KMS-11 (cell line): ENCODE data around the gene DISP2.

Source experiments
- H2AFZ ChIP-seq: fragments of 200-600 bp; sonication (generic); 2 replicates; pipeline ENCODE4 v1.6.1; 2016; ENCODE audit warnings: antibody characterized with exemption, mixed run types, low read depth
- H3K27ac ChIP-seq: fragments of 200-600 bp; sonication (generic); 2 replicates; pipeline ENCODE4 v1.6.1; 2016; ENCODE audit warnings: mild to moderate bottlenecking, mixed run types
- H3K27me3 ChIP-seq: fragments of 200-600 bp; sonication (generic); 2 replicates; pipeline ENCODE4 v1.6.1; 2017; ENCODE audit warnings: mild to moderate bottlenecking, low read depth, mixed run types, moderate library complexity; ENCODE audit not compliant: insufficient read depth
- H3K36me3 ChIP-seq: fragments of 200-600 bp; sonication (generic); 2 replicates; pipeline ENCODE4 v1.6.1; 2017; ENCODE audit warnings: mild to moderate bottlenecking, mixed run types; ENCODE audit not compliant: insufficient read depth
- H3K4me1 ChIP-seq: fragments of 200-600 bp; sonication (generic); 2 replicates; pipeline ENCODE4 v1.6.1; 2016; ENCODE audit warnings: mild to moderate bottlenecking, low read depth, mixed run types; ENCODE audit not compliant: poor library complexity, severe bottlenecking
- H3K4me2 ChIP-seq: fragments of 200-600 bp; sonication (generic); 2 replicates; pipeline ENCODE4 v1.7.0; 2016; ENCODE audit warnings: mild to moderate bottlenecking, mixed run types
- H3K4me3 ChIP-seq: fragments of 200-600 bp; sonication (generic); IDR thresholded peaks from 2 replicates; pipeline ENCODE4 v1.6.1; 2017; ENCODE audit warnings: low read depth, low read length, mixed read lengths; ENCODE audit not compliant: insufficient read depth
- H3K79me2 ChIP-seq: fragments of 200-600 bp; sonication (generic); 2 replicates; pipeline ENCODE4 v1.6.1; 2016; ENCODE audit warnings: low read depth, mixed run types; ENCODE audit not compliant: insufficient read depth
- H3K9ac ChIP-seq: fragments of 200-600 bp; sonication (generic); 2 replicates; pipeline ENCODE4 v1.6.1; 2016; ENCODE audit warnings: mild to moderate bottlenecking, mixed run types
- H4K20me1 ChIP-seq: fragments of 200-600 bp; sonication (generic); 2 replicates; pipeline ENCODE4 v1.6.1; 2016; ENCODE audit warnings: mild to moderate bottlenecking, mixed run types; ENCODE audit not compliant: insufficient read depth
- TF ChIP-seq, protein P1 (sequence below): fragments of 200-600 bp; sonication (generic); conservative IDR thresholded peaks from 2 replicates; pipeline ENCODE4 v1.6.1; 2017; ENCODE audit warnings: low read depth, mild to moderate bottlenecking, antibody characterized with exemption, low read length, moderate library complexity, mixed read lengths

The DISP2 gene

DNA sequence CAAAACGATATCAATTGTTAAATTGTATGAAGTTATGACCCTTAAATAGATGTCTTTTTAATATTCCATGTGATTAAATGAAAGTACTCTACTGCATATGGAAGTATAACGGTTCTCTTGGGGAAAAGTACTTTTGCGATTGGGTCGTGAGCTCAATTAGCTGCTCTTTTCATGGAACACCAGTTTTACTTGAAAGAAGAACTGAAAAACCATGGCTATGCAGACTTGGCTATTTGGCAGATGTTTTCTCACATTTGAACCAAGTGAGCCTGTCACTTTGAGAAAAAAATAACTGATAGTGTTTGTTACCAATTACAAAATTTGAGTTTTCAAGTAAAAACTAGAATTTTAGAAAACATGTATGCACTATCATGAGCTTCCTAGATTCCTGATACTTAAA, 40.4 kb upstream of the DISP2 start:
- peaks cover 7% of the 10 kb centered on the region for H3K4me1 ChIP-seq
- no peaks in the 10 kb centered on the region for H4K20me1 ChIP-seq
- H3K27me3 ChIP-seq: no peaks in the 10 kb centered on the region
- no peaks in the 10 kb centered on the region for H3K36me3 ChIP-seq
- no peak overlapping the region for H2AFZ ChIP-seq
- TF ChIP-seq, protein P1, sequence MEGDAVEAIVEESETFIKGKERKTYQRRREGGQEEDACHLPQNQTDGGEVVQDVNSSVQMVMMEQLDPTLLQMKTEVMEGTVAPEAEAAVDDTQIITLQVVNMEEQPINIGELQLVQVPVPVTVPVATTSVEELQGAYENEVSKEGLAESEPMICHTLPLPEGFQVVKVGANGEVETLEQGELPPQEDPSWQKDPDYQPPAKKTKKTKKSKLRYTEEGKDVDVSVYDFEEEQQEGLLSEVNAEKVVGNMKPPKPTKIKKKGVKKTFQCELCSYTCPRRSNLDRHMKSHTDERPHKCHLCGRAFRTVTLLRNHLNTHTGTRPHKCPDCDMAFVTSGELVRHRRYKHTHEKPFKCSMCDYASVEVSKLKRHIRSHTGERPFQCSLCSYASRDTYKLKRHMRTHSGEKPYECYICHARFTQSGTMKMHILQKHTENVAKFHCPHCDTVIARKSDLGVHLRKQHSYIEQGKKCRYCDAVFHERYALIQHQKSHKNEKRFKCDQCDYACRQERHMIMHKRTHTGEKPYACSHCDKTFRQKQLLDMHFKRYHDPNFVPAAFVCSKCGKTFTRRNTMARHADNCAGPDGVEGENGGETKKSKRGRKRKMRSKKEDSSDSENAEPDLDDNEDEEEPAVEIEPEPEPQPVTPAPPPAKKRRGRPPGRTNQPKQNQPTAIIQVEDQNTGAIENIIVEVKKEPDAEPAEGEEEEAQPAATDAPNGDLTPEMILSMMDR: no peak
- H3K79me2 ChIP-seq: no peaks in the 10 kb centered on the region
- no peak overlapping the region for H3K9ac ChIP-seq
- no peak overlapping the region for H3K27ac ChIP-seq
- no peak overlapping the region for H3K4me3 ChIP-seq
- H3K4me2 ChIP-seq: no peak overlapping the region

DNA sequence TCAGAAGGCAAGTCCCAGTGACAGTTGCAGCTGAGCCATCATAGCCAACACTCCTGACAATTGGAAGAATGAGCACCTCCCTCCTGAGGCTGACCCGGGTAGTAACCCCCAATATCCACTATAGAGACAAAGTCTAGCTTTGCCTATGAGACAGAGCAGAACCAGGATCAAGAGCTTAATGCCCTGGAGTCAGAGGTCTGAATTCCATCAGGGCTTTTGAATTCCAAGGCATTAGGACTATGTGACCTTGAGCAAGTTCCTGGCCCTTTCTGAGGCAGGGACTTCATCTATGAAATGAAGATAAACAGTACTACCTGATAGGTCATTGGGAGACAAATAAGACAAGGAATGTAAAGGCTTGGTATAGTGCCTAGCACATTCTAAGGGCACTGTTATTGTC, 37.6 kb upstream of the DISP2 start:
- H3K4me3 ChIP-seq: no peak overlapping the region
- H4K20me1 ChIP-seq: no peaks in the 10 kb centered on the region
- H3K27me3 ChIP-seq: no peaks in the 10 kb centered on the region
- no peak overlapping the region for H3K4me2 ChIP-seq
- no peak overlapping the region for H3K9ac ChIP-seq
- TF ChIP-seq, protein P1: no peak
- H3K79me2 ChIP-seq: peaks cover 13% of the 10 kb centered on the region
- H3K4me1 ChIP-seq: peaks cover 17% of the 10 kb centered on the region
- no peaks in the 10 kb centered on the region for H3K36me3 ChIP-seq
- H3K27ac ChIP-seq: no peak overlapping the region
- no peak overlapping the region for H2AFZ ChIP-seq

DNA sequence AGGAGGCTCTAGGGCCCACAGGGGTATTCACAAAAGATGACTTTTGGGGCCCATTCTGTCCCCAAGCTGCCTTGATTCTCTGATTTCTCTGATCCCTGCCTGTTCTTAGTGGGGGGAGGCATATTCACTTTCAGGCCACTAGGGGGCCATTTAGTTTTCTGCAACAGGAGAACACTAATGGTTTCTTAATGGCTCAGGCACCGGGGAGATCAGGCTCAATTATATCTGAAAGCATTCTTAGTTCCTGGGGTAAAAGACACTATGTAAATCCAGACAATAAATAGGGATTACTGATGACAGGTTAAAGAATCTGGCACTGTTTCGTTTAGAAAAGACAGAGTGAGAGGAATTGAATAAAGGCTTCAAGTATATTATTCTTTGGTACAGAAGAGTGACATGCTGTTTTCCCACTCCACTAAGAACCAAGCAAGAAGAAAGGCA, 37.1 kb upstream of the DISP2 start:
- no peak overlapping the region for H3K27ac ChIP-seq
- no peak overlapping the region for H3K9ac ChIP-seq
- H3K27me3 ChIP-seq: no peaks in the 10 kb centered on the region
- no peaks in the 10 kb centered on the region for H3K36me3 ChIP-seq
- peaks cover 18% of the 10 kb centered on the region for H3K79me2 ChIP-seq
- no peak overlapping the region for H3K4me3 ChIP-seq
- no peaks in the 10 kb centered on the region for H4K20me1 ChIP-seq
- H3K4me1 ChIP-seq: peaks cover 23% of the 10 kb centered on the region
- TF ChIP-seq, protein P1: peak; percentile 98
- H3K4me2 ChIP-seq: no peak overlapping the region
- H2AFZ ChIP-seq: no peak overlapping the region

DNA sequence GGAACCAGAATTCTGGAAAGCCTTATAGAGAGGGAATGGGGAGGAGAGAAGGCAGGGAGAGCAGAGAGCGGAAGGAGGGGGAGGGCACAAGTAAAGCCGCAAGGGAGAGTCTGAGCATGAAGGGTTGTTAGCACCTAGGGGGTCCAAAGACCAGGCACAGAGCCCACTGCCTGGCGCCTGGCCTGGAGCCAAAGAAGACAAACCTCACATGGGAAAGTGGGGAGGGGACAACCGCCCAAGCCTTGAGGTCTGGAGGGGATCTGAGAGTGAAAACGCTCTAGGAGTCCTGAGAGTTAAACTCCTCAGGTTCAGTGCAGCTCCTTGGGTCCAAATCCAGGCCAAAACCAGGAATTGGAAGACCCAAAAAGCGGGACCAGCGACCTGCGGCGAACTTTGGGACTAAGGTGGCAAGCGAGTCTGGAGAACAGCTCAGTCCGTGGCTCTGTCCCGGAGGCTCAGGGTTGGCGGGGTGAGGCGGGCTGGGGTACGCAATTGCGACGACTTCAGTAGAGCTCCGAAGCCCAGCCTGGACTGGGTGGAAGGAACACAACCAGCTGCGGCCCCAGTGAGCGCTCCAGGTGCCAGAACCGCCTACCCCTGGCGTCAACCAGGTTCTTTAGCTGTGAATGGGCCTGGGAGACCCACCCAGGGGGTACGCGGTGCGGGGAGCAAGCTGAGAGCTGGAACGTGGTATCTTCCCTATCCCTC, 35.3 kb upstream of the DISP2 start:
- H3K4me1 ChIP-seq: peaks cover 40% of the 10 kb centered on the region
- no peak overlapping the region for H3K9ac ChIP-seq
- no peak overlapping the region for H3K27ac ChIP-seq
- H3K27me3 ChIP-seq: no peaks in the 10 kb centered on the region
- H3K79me2 ChIP-seq: peaks cover 31% of the 10 kb centered on the region
- H2AFZ ChIP-seq: peak overlapping the region; percentile 78
- TF ChIP-seq, protein P1: no peak
- no peaks in the 10 kb centered on the region for H4K20me1 ChIP-seq
- no peak overlapping the region for H3K4me3 ChIP-seq
- no peaks in the 10 kb centered on the region for H3K36me3 ChIP-seq
- H3K4me2 ChIP-seq: peak overlapping the region; percentile 54
